IMR-90 (cell line): ENCODE results near the gene PDE4B. TPM values are rescaled to one million over a fixed set of nuclear protein-coding genes. Genes with fewer than 3 reads are reported as not detected.

Source experiments
- ATAC-seq: fragments of 200-7000 bp; cut with Tn5 transposase; 2 replicates; pipeline ENCODE4 v1.9.1; 2020; ENCODE audit warnings: low read depth, mild to moderate bottlenecking, moderate library complexity
- BruUV-seq: library from RNA; stranded (reverse); fragments of 400-500 nt; replicated peaks from 2 replicates; lab custom pipeline; 2021; lab: Mats Ljungman, UMichigan
- CTCF ChIA-PET: fragments of 300-600 bp; formaldehyde crosslinking; extraction: SDS; loops from one replicate; lab custom pipeline; 2021; ENCODE audit warnings: antibody characterized with exemption; lab: Yijun Ruan, JAX
- POLR2A ChIA-PET: fragments of 300-600 bp; sonication (Branson Sonifier 250); formaldehyde crosslinking; loops from one replicate; lab custom pipeline; 2022; ENCODE audit warnings: antibody characterized with exemption; ENCODE audit not compliant: unreplicated experiment; lab: Charles Lee
- DNase-seq: peaks from one replicate; pipeline ENCODE4 v3.0.0; 2013
- H2AFZ ChIP-seq: replicated peaks from 2 replicates; pipeline ENCODE3; 2013; ENCODE audit warnings: low read length, mild to moderate bottlenecking; ENCODE audit not compliant: poor library complexity
- H2AK5ac ChIP-seq: 2 replicates; pipeline ENCODE4 v1.6.1; 2013; ENCODE audit warnings: low read depth, low read length, inconsistent platforms
- H2AK9ac ChIP-seq: replicated peaks from 2 replicates; pipeline ENCODE3; 2013; ENCODE audit warnings: mild to moderate bottlenecking, low read depth, low read length, moderate library complexity; ENCODE audit not compliant: poor library complexity
- H2BK120ac ChIP-seq: 2 replicates; pipeline ENCODE4 v1.6.1; 2013; ENCODE audit warnings: low read depth, low read length, inconsistent platforms
- H2BK15ac ChIP-seq: 3 replicates; pipeline ENCODE4 v1.6.1; 2013; ENCODE audit warnings: low read depth, low read length, inconsistent platforms
- H2BK20ac ChIP-seq: 2 replicates; pipeline ENCODE4 v1.6.1; 2013; ENCODE audit warnings: low read depth, mild to moderate bottlenecking, inconsistent platforms, low read length, moderate library complexity
- H2BK5ac ChIP-seq: 2 replicates; pipeline ENCODE4 v1.6.1; 2013; ENCODE audit warnings: mild to moderate bottlenecking, low read depth, low read length, inconsistent platforms; ENCODE audit not compliant: poor library complexity, severe bottlenecking
- H3K14ac ChIP-seq: replicated peaks from 2 replicates; pipeline ENCODE4 v1.6.1; 2013; ENCODE audit warnings: low read depth, low read length, inconsistent platforms
- H3K18ac ChIP-seq: 2 replicates; pipeline ENCODE4 v1.6.1; 2013; ENCODE audit warnings: low read depth, low read length, control low read depth
- H3K23ac ChIP-seq: 2 replicates; pipeline ENCODE4 v1.6.1; 2013; ENCODE audit warnings: low read depth, low read length, inconsistent platforms
- H3K27ac ChIP-seq: 2 replicates; pipeline ENCODE4 v1.5.1; 2013; ENCODE audit warnings: mild to moderate bottlenecking, control low read depth, low read length; ENCODE audit not compliant: insufficient read depth
- H3K27me3 ChIP-seq: 2 replicates; pipeline ENCODE4 v1.6.1; 2013; ENCODE audit warnings: low read length; ENCODE audit not compliant: control insufficient read depth, insufficient read depth
- H3K36me3 ChIP-seq: 2 replicates; pipeline ENCODE4 v1.6.1; 2013; ENCODE audit warnings: low read length, mixed read lengths; ENCODE audit not compliant: control insufficient read depth, insufficient read depth
- H3K4ac ChIP-seq: 2 replicates; pipeline ENCODE4 v1.6.1; 2013; ENCODE audit warnings: low read depth, low read length, inconsistent platforms
- H3K4me1 ChIP-seq: 2 replicates; pipeline ENCODE4 v1.6.1; 2013; ENCODE audit warnings: low read length, mixed read lengths; ENCODE audit not compliant: control insufficient read depth, insufficient read depth
- H3K4me2 ChIP-seq: 2 replicates; pipeline ENCODE4 v1.6.1; 2013; ENCODE audit warnings: low read depth, mild to moderate bottlenecking, control low read depth, low read length, moderate library complexity
- H3K4me3 ChIP-seq: 2 replicates; pipeline ENCODE4 v1.5.1; 2013; ENCODE audit warnings: low read depth, mild to moderate bottlenecking, control low read depth, low read length, moderate library complexity; ENCODE audit not compliant: insufficient read depth
- H3K56ac ChIP-seq: 2 replicates; pipeline ENCODE4 v1.6.1; 2013; ENCODE audit warnings: low read length, inconsistent platforms; ENCODE audit not compliant: insufficient read depth; ENCODE audit errors: extremely low read depth
- H3K79me1 ChIP-seq, 2 experiments: 2 replicates each; pipeline ENCODE4 v1.6.1; 2013; ENCODE audit warnings: low read length in 2 of 2, inconsistent platforms in 1 of 2, low read depth in 1 of 2
- H3K9ac ChIP-seq: 2 replicates; pipeline ENCODE4 v1.6.1; 2013; ENCODE audit warnings: low read depth, low read length, control low read depth
- H3K9me1 ChIP-seq: 2 replicates; pipeline ENCODE4 v1.6.1; 2013; ENCODE audit warnings: low read length, inconsistent platforms; ENCODE audit not compliant: insufficient read depth
- H3K9me3 ChIP-seq: 2 replicates; pipeline ENCODE4 v1.6.1; 2013; ENCODE audit warnings: low read length; ENCODE audit not compliant: control insufficient read depth, insufficient read depth
- H4K20me1 ChIP-seq: 2 replicates; pipeline ENCODE4 v1.6.1; 2013; ENCODE audit warnings: low read length, inconsistent platforms; ENCODE audit not compliant: insufficient read depth
- H4K5ac ChIP-seq: 2 replicates; pipeline ENCODE4 v1.6.1; 2013; ENCODE audit warnings: mild to moderate bottlenecking, low read depth, low read length, control low read depth
- H4K8ac ChIP-seq, 2 experiments: 2 replicates each; pipeline ENCODE4 v1.6.1; 2013; ENCODE audit warnings: low read depth in 2 of 2, low read length in 2 of 2, control low read depth in 1 of 2, inconsistent platforms in 1 of 2
- H4K91ac ChIP-seq: 2 replicates; pipeline ENCODE4 v1.6.1; 2013; ENCODE audit warnings: low read depth, low read length, inconsistent platforms; ENCODE audit not compliant: insufficient read depth
- CHD1 ChIP-seq: IDR thresholded peaks from 2 replicates; pipeline ENCODE4 v1.6.1; 2012; ENCODE audit warnings: low read depth, low read length, improper control_type of control experiment
- NFE2L2 ChIP-seq: fragments of 150-350 bp; IDR thresholded peaks from 2 replicates; pipeline ENCODE4 v1.6.1; 2016; ENCODE audit warnings: low read depth, mild to moderate bottlenecking, low read length
- RCOR1 ChIP-seq: IDR thresholded peaks from 2 replicates; pipeline ENCODE4 v1.6.1; 2012; ENCODE audit warnings: mild to moderate bottlenecking, low read length, improper control_type of control experiment; ENCODE audit not compliant: insufficient replicate concordance
- SMC3 ChIP-seq: fragments of 150-350 bp; IDR thresholded peaks from 2 replicates; pipeline ENCODE4 v1.6.1; 2016; ENCODE audit warnings: low read depth, mild to moderate bottlenecking, antibody characterized with exemption, low read length, moderate library complexity
- WGBS, 2 experiments: methylation state at CpG; one replicate each; pipeline versions ENCODE4 v1.1.5 to v1.1.7; 2013; ENCODE audit warnings: missing lambda C conversion rate in 2 of 2; ENCODE audit not compliant: insufficient read length in 1 of 2; ENCODE audit errors: extremely low coverage in 2 of 2; 5-methylcytosine and 5-hydroxymethylcytosine counted together
- dilution Hi-C: fragments of 300-500 bp; cut with HindIII; formaldehyde crosslinking; loops from one replicate; pipeline ENCODE4 v1.14.3; 2018; ENCODE audit warnings: low sequenced_read_pairs; ENCODE audit not compliant: unreplicated experiment
- in situ Hi-C: fragments of 300-500 bp; cut with MboI; formaldehyde crosslinking; loops from 3 replicates; pipeline ENCODE4 v1.14.3; 2019; ENCODE audit warnings: low sequenced_read_pairs, inconsistent platforms, mixed read lengths
- intact Hi-C: fragments of 100-400 bp; cut with micrococcal nuclease; formaldehyde crosslinking; loops from 2 replicates; pipeline ENCODE4 v1.10.0; 2022
- polyA plus RNA-seq, 3 experiments: library from polyadenylated mRNA; depleted of rRNA; stranded (reverse); fragments of >200 nt; gene quantifications; 2 replicates each; pipeline ENCODE4 v1.2.3, GENCODE V29; 2012; ENCODE audit warnings: low replicate concordance in 1 of 3
- total RNA-seq: library from RNA; depleted of rRNA; stranded (reverse); fragments of >200 nt; gene quantifications from 2 replicates; pipeline ENCODE4 v1.2.3, GENCODE V29; 2012
- TF ChIP-seq, protein P1 (sequence below): fragments of 150-350 bp; IDR thresholded peaks from 2 replicates; pipeline ENCODE4 v1.6.1; 2017; ENCODE audit warnings: mild to moderate bottlenecking, antibody characterized with exemption, low read length, low read depth
- TF ChIP-seq, protein P2 (sequence below): fragments of 150-350 bp; IDR thresholded peaks from 2 replicates; pipeline ENCODE4 v1.6.1; 2016; ENCODE audit warnings: low read depth, mild to moderate bottlenecking, low read length, moderate library complexity, borderline replicate concordance
- TF ChIP-seq, protein P3 (sequence below): conservative IDR thresholded peaks from 2 replicates; pipeline ENCODE4 v1.5.1; 2012; ENCODE audit warnings: mild to moderate bottlenecking, low read depth, low read length, improper control_type of control experiment

PDE4B gene
- total and polyA plus RNA-seq, 2 of the 4 experiments (the other 2 are of a cell fraction): 5.8 to 21.3 TPM

DNA sequence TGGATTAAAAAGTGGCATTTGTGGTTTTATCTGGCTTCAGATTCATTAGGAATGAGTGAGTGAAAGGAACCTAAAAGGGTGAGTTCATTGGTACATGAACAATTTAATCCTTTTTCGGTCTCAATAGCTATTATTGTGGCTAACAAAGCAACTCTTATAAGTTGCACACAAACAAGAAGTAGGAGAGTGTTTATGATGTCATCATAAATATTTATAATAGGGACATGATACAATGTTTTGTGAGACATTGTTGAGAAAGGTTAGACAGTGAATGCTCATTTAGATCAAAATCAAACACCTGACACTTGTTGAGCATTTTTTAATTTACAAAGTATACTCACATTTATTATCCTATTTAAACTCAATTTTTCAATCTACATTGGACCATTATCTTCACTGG is 363.4 kb downstream of the PDE4B start:
- Histone ChIP-seq H4K91ac (no peak overlapping the region), H3K18ac (no peak overlapping the region), H3K14ac (no peak overlapping the region), H4K20me1 (no peaks in the 10 kb centered on the region), H3K4me3 (no peak overlapping the region), H2AFZ (no peak overlapping the region), H3K4ac (no peak overlapping the region), H3K9ac (no peak overlapping the region), H3K27ac (no peak overlapping the region), H3K36me3 (no peaks in the 10 kb centered on the region), H2AK5ac (no peak overlapping the region), H3K9me1 (no peaks in the 10 kb centered on the region), H2BK20ac (no peak overlapping the region), H3K79me1 (no peaks in the 10 kb centered on the region), H2BK120ac (no peak overlapping the region), H3K27me3 (no peaks in the 10 kb centered on the region), H3K4me2 (no peak overlapping the region), H4K8ac (no peak overlapping the region), H2BK15ac (no peak overlapping the region), H3K56ac (no peak overlapping the region), H4K5ac (no peak overlapping the region), H3K4me1 (no peaks in the 10 kb centered on the region), H3K23ac (no peak overlapping the region), H2AK9ac (no peak overlapping the region), H3K9me3 (no peaks in the 10 kb centered on the region), H2BK5ac (no peak overlapping the region)
- intact Hi-C loops (no loop called here), dilution Hi-C loops (no loop called here), in situ Hi-C loops (no loop called here)
- DNase-seq (no peak), ATAC-seq (no peak)
- TF ChIP-seq SMC3: no peak
- TF ChIP-seq, protein P1, sequence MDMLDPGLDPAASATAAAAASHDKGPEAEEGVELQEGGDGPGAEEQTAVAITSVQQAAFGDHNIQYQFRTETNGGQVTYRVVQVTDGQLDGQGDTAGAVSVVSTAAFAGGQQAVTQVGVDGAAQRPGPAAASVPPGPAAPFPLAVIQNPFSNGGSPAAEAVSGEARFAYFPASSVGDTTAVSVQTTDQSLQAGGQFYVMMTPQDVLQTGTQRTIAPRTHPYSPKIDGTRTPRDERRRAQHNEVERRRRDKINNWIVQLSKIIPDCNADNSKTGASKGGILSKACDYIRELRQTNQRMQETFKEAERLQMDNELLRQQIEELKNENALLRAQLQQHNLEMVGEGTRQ: no peak
- TF ChIP-seq NFE2L2: no peak
- no peak for TF ChIP-seq RCOR1
- TF ChIP-seq, protein P2, sequence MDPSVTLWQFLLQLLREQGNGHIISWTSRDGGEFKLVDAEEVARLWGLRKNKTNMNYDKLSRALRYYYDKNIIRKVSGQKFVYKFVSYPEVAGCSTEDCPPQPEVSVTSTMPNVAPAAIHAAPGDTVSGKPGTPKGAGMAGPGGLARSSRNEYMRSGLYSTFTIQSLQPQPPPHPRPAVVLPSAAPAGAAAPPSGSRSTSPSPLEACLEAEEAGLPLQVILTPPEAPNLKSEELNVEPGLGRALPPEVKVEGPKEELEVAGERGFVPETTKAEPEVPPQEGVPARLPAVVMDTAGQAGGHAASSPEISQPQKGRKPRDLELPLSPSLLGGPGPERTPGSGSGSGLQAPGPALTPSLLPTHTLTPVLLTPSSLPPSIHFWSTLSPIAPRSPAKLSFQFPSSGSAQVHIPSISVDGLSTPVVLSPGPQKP: no peak
- TF ChIP-seq CHD1: no peak
- TF ChIP-seq, protein P3, sequence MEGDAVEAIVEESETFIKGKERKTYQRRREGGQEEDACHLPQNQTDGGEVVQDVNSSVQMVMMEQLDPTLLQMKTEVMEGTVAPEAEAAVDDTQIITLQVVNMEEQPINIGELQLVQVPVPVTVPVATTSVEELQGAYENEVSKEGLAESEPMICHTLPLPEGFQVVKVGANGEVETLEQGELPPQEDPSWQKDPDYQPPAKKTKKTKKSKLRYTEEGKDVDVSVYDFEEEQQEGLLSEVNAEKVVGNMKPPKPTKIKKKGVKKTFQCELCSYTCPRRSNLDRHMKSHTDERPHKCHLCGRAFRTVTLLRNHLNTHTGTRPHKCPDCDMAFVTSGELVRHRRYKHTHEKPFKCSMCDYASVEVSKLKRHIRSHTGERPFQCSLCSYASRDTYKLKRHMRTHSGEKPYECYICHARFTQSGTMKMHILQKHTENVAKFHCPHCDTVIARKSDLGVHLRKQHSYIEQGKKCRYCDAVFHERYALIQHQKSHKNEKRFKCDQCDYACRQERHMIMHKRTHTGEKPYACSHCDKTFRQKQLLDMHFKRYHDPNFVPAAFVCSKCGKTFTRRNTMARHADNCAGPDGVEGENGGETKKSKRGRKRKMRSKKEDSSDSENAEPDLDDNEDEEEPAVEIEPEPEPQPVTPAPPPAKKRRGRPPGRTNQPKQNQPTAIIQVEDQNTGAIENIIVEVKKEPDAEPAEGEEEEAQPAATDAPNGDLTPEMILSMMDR: no peak
- no TSS peak for BruUV-seq
- no CpG with 5 or more reads among the region's 1 CpG for WGBS, 2 experiments
- POLR2A ChIA-PET: no interaction called here
- CTCF ChIA-PET: no interaction called here
